ENCODE measurements around the gene RPGRIP1L.

The RPGRIP1L gene

DNA sequence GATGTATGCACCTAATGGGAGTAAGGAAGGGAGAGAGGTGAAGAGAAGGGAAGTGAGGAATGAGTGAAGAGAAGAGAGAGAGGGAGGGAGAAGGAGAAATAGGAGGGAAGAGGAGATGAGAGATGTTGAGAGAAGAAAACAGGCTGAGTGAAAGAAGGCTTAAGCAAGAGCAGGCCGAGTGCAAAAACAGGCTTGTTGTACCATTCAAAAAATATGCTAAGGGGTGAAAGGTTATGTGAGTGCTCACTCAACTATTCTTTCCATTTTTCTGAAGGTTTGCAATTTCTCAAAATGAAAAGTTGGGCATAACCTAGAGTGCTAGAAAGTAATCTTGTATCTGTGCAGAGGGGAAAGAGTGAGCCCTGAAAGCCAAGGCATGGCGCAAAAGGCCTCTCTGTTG, 22.9 kb downstream of the RPGRIP1L start:
- no peak overlapping the region for H3K4me3 ChIP-seq (replicated peaks; ENCODE audit: insufficient read depth, low read length)
- no peak overlapping the region for H3K27ac ChIP-seq (replicated peaks)
- no peaks in the 10 kb centered on the region for H3K27me3 ChIP-seq (ENCODE audit: insufficient read depth, poor library complexity, severe bottlenecking)
- TF ChIP-seq GABPA (IDR thresholded peaks at IDR 0.05; ENCODE audit: low read depth) (no peak), CTCF (IDR thresholded peaks at IDR 0.05; ENCODE audit: insufficient read depth, low read length) (no peak), POLR2AphosphoS5 (IDR thresholded peaks at IDR 0.05; ENCODE audit: low read depth) (no peak)
- TF ChIP-seq, protein P1, sequence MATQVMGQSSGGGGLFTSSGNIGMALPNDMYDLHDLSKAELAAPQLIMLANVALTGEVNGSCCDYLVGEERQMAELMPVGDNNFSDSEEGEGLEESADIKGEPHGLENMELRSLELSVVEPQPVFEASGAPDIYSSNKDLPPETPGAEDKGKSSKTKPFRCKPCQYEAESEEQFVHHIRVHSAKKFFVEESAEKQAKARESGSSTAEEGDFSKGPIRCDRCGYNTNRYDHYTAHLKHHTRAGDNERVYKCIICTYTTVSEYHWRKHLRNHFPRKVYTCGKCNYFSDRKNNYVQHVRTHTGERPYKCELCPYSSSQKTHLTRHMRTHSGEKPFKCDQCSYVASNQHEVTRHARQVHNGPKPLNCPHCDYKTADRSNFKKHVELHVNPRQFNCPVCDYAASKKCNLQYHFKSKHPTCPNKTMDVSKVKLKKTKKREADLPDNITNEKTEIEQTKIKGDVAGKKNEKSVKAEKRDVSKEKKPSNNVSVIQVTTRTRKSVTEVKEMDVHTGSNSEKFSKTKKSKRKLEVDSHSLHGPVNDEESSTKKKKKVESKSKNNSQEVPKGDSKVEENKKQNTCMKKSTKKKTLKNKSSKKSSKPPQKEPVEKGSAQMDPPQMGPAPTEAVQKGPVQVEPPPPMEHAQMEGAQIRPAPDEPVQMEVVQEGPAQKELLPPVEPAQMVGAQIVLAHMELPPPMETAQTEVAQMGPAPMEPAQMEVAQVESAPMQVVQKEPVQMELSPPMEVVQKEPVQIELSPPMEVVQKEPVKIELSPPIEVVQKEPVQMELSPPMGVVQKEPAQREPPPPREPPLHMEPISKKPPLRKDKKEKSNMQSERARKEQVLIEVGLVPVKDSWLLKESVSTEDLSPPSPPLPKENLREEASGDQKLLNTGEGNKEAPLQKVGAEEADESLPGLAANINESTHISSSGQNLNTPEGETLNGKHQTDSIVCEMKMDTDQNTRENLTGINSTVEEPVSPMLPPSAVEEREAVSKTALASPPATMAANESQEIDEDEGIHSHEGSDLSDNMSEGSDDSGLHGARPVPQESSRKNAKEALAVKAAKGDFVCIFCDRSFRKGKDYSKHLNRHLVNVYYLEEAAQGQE (IDR thresholded peaks at IDR 0.05; ENCODE audit: insufficient replicate concordance, low read depth) = no peak
- no peak for DNase-seq (ENCODE audit: low read depth in 1 of 2, low spot score in 1 of 2)

GRCh38 chr16:53678756-53679343, 24.8 kb downstream of the RPGRIP1L start:
- Histone ChIP-seq H3K4me3 (replicated peaks; ENCODE audit: insufficient read depth, low read length) (no peak overlapping the region), H3K27me3 (ENCODE audit: insufficient read depth, poor library complexity, severe bottlenecking) (no peaks in the 10 kb centered on the region), H3K27ac (replicated peaks) (no peak overlapping the region)
- TF ChIP-seq SPI1 (IDR thresholded peaks at IDR 0.05; ENCODE audit: borderline replicate concordance, low read depth) (no peak), GABPA (IDR thresholded peaks at IDR 0.05; ENCODE audit: low read depth) (no peak), CTCF (IDR thresholded peaks at IDR 0.05; ENCODE audit: insufficient read depth, low read length) (no peak), POLR2AphosphoS5 (IDR thresholded peaks at IDR 0.05; ENCODE audit: low read depth) (no peak)
- TF ChIP-seq, protein P1 (IDR thresholded peaks at IDR 0.05; ENCODE audit: insufficient replicate concordance, low read depth) = no peak
- no peak for DNase-seq (ENCODE audit: low read depth in 1 of 2, low spot score in 1 of 2)

DNA sequence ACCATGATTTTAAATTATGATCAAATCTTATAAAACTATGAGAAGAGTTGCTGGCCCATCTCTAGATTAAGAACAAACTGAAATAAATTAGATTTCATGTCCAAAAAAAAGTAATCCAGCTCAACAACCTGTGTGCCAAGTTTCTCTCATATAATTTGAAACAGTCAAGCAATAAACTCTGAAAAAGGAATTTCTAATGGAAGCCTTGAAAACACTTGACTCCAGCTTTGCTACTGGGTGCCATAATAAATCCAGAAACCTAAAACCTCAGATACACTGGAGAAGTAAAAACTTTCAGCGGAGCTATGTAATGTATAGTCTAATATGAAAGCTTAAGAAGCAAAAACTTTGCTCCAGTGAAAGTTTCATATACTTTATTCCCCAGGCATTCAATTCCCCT, 25.5 kb downstream of the RPGRIP1L start:
- TF ChIP-seq POLR2AphosphoS5 (IDR thresholded peaks at IDR 0.05; ENCODE audit: low read depth) = no peak
- TF ChIP-seq, protein P1 (IDR thresholded peaks at IDR 0.05; ENCODE audit: insufficient replicate concordance, low read depth) = no peak
- no peak for TF ChIP-seq CTCF (IDR thresholded peaks at IDR 0.05; ENCODE audit: insufficient read depth, low read length)
- no peak for TF ChIP-seq SPI1 (IDR thresholded peaks at IDR 0.05; ENCODE audit: borderline replicate concordance, low read depth)
- no peak for TF ChIP-seq GABPA (IDR thresholded peaks at IDR 0.05; ENCODE audit: low read depth)

More for the DNA sequence above, 25.5 kb downstream of the RPGRIP1L start:
- no peak overlapping the region for H3K4me3 ChIP-seq (replicated peaks; ENCODE audit: insufficient read depth, low read length)
- no peaks in the 10 kb centered on the region for H3K27me3 ChIP-seq (ENCODE audit: insufficient read depth, poor library complexity, severe bottlenecking)
- DNase-seq (ENCODE audit: low read depth in 1 of 2, low spot score in 1 of 2) = no peak
- H3K27ac ChIP-seq (replicated peaks) = no peak overlapping the region
